Measurements from ENCODE around the gene NTRK3. TPM values are rescaled to one million over a fixed set of nuclear protein-coding genes. Genes with fewer than 3 reads are reported as not detected.

The NTRK3 gene
- total RNA-seq, 1 experiment from 2014 or later, result not detected

GRCh38 chr15:88241060-88241459, 15.5 kb downstream of the NTRK3 start:
- no TSS peak for BruUV-seq (replicated peaks)
- TF ChIP-seq CTCF (IDR thresholded peaks at IDR 0.05; ENCODE audit: unreplicated experiment), result no peak
- H3K9me3 Mint-ChIP-seq (ENCODE audit: unreplicated experiment), result peaks cover 14% of the 10 kb centered on the region
- H3K27me3 Mint-ChIP-seq (ENCODE audit: insufficient read depth, unreplicated experiment), result no peaks in the 10 kb centered on the region
- no peaks in the 10 kb centered on the region for H3K4me1 Mint-ChIP-seq (ENCODE audit: insufficient read depth, unreplicated experiment)
- H3K36me3 Mint-ChIP-seq (ENCODE audit: insufficient read depth, unreplicated experiment), result no peaks in the 10 kb centered on the region
- no peak overlapping the region for H3K27ac Mint-ChIP-seq (ENCODE audit: low read depth, unreplicated experiment)
- CTCF ChIA-PET, result interaction anchor here (0.6 to 3.5 kb wide), 6 partner anchors 10 to 1326 kb away, joined by 3 to 17 read pairs (median 4); no protein-coding TSS in a partner anchor
- POLR2A ChIA-PET, result no interaction called here
- no peak overlapping the region for H3K4me3 Mint-ChIP-seq (ENCODE audit: unreplicated experiment)
- intact Hi-C loops (cut with micrococcal nuclease), result loop anchor here (10.0 kb wide), 2 partner anchors 576 to 636 kb away; no protein-coding TSS in a partner anchor
- DNase-seq (ENCODE audit: unreplicated experiment), result no peak

GRCh38 chr15:88239594-88239993, 16.9 kb downstream of the NTRK3 start:
- no peaks in the 10 kb centered on the region for H3K27me3 Mint-ChIP-seq (ENCODE audit: insufficient read depth, unreplicated experiment)
- no peaks in the 10 kb centered on the region for H3K4me1 Mint-ChIP-seq (ENCODE audit: insufficient read depth, unreplicated experiment)
- DNase-seq (ENCODE audit: unreplicated experiment), result no peak
- no peak overlapping the region for H3K4me3 Mint-ChIP-seq (ENCODE audit: unreplicated experiment)
- POLR2A ChIA-PET, result no interaction called here
- CTCF ChIA-PET, result no interaction called here
- H3K36me3 Mint-ChIP-seq (ENCODE audit: insufficient read depth, unreplicated experiment), result no peaks in the 10 kb centered on the region
- no TSS peak for BruUV-seq (replicated peaks)
- TF ChIP-seq CTCF (IDR thresholded peaks at IDR 0.05; ENCODE audit: unreplicated experiment), result no peak
- intact Hi-C loops (cut with micrococcal nuclease), result no loop called here
- peaks cover 16% of the 10 kb centered on the region for H3K9me3 Mint-ChIP-seq (ENCODE audit: unreplicated experiment)
- H3K27ac Mint-ChIP-seq (ENCODE audit: low read depth, unreplicated experiment), result no peak overlapping the region

- H3K4me1 Mint-ChIP-seq (ENCODE audit: insufficient read depth, unreplicated experiment), result no peaks in the 10 kb centered on the region
- ChIA-PET CTCF (interaction anchor here (1.0 kb wide), 1 partner anchor 9 kb away, joined by 10 read pairs; no protein-coding TSS in a partner anchor), POLR2A (interaction anchor here (0.7 kb wide), 1 partner anchor 386 kb away, joined by 4 read pairs; no protein-coding TSS in a partner anchor)
- H3K27ac Mint-ChIP-seq (ENCODE audit: low read depth, unreplicated experiment), result no peak overlapping the region
- DNase-seq (ENCODE audit: unreplicated experiment), result no peak
- intact Hi-C loops (cut with micrococcal nuclease), result no loop called here
- H3K27me3 Mint-ChIP-seq (ENCODE audit: insufficient read depth, unreplicated experiment), result no peaks in the 10 kb centered on the region
- peaks cover 24% of the 10 kb centered on the region for H3K9me3 Mint-ChIP-seq (ENCODE audit: unreplicated experiment)
- no peak for TF ChIP-seq CTCF (IDR thresholded peaks at IDR 0.05; ENCODE audit: unreplicated experiment)
- no TSS peak for BruUV-seq (replicated peaks)
- H3K4me3 Mint-ChIP-seq (ENCODE audit: unreplicated experiment), result no peak overlapping the region
- H3K36me3 Mint-ChIP-seq (ENCODE audit: insufficient read depth, unreplicated experiment), result no peaks in the 10 kb centered on the region
Observed at GRCh38 chr15:88238618-88239430, 17.7 kb downstream of the NTRK3 start.

GRCh38 chr15:88234711-88235110, 21.8 kb downstream of the NTRK3 start:
- ChIA-PET CTCF (interaction anchor here (0.6 to 2.1 kb wide), 6 partner anchors 9 to 1361 kb away, joined by 3 to 6 read pairs (median 4); no protein-coding TSS in a partner anchor), POLR2A (no interaction called here)
- Mint-ChIP-seq H3K27me3 (ENCODE audit: insufficient read depth, unreplicated experiment) (no peaks in the 10 kb centered on the region), H3K4me3 (ENCODE audit: unreplicated experiment) (no peak overlapping the region), H3K9me3 (ENCODE audit: unreplicated experiment) (peaks cover 36% of the 10 kb centered on the region), H3K36me3 (ENCODE audit: insufficient read depth, unreplicated experiment) (no peaks in the 10 kb centered on the region), H3K4me1 (ENCODE audit: insufficient read depth, unreplicated experiment) (no peaks in the 10 kb centered on the region), H3K27ac (ENCODE audit: low read depth, unreplicated experiment) (no peak overlapping the region)
- no peak for DNase-seq (ENCODE audit: unreplicated experiment)
- no peak for TF ChIP-seq CTCF (IDR thresholded peaks at IDR 0.05; ENCODE audit: unreplicated experiment)
- no TSS peak for BruUV-seq (replicated peaks)
- intact Hi-C loops (cut with micrococcal nuclease), result no loop called here

Data from MCF 10A (cell line).